Putamen (tissue), 1 donor: Measurements from ENCODE around the gene RAB3IL1.
A peak's percentile ranks its signal among the peaks of the same experiment; 100 is the strongest.
"Not testable (repeated sequence)": the region's sequence is repeated elsewhere in the genome, so short reads cannot be mapped to it uniquely, and the experiment has no call there.

Source experiments
- DNase-seq: peaks from one replicate; pipeline ENCODE4 v3.0.0-alpha.2; 2016; ENCODE audit warnings: low spot score

RAB3IL1 gene, protein sequence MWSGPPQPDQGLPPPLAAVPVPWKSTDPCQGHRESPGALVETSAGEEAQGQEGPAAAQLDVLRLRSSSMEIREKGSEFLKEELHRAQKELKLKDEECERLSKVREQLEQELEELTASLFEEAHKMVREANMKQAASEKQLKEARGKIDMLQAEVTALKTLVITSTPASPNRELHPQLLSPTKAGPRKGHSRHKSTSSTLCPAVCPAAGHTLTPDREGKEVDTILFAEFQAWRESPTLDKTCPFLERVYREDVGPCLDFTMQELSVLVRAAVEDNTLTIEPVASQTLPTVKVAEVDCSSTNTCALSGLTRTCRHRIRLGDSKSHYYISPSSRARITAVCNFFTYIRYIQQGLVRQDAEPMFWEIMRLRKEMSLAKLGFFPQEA

DNA sequence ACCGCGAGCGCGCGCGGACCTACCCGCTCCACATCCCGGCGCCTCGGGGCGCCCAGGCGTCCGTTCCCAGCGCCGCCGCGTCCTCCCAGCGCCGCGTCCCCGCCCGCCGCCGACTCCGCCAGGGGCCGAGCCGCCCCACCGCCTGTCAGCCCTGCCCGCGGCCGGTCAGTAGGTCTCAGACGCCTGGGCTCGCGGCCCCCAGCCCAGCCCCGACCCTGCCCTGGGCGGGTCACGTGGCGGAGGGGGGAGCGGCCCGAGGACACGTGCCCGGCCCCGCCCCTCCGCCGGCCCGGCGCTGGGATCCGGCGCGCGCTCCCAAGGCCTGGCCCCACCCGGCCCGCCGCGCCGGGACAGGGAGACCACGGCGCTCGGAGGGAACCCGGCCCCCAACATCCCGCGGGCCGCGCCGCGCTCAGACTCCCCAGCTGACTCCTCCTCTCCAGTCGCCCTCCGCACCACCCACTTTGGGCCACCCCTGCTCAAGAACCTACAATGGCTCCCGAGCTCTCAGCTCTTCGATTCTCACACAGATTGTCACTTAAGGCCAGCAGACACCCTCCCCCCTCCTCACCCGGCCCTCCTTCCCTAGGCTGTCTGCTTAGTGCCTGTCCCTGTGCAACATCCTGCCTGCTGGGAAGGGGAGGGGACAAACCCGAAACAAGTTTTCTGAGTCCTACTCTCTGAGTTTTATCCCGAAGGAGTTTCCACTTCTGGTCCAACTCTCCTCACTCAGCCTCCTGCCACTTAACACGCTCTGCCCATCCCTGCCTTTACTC is at the start of gene RAB3IL1:
Gene RAB3IL1 (minus strand): TSS at position 233 of the 776 bp plus-strand sequence. CDS start 199 bp downstream, at position 34.
- DNase-seq: peak; percentile 49

DNA sequence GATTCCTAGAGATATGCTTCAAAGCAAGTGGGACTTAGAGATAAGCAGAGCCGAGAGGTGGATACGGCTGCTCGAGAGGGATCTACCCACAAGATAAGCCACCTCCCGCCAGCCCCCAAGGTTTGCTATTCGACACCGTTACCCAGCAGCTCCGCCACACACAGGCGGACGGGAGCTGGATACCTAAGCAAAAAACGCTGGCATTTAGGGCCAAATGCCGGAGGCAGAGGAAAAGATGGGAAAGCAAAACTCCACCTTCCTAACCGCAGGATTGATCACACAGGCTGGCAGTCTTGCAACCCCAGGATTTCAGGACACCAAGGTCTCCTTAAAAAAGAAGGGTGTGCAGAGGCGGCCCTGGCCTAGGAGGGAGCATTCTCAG is 49.4 kb upstream of the RAB3IL1 start:
- no peak for DNase-seq

DNA sequence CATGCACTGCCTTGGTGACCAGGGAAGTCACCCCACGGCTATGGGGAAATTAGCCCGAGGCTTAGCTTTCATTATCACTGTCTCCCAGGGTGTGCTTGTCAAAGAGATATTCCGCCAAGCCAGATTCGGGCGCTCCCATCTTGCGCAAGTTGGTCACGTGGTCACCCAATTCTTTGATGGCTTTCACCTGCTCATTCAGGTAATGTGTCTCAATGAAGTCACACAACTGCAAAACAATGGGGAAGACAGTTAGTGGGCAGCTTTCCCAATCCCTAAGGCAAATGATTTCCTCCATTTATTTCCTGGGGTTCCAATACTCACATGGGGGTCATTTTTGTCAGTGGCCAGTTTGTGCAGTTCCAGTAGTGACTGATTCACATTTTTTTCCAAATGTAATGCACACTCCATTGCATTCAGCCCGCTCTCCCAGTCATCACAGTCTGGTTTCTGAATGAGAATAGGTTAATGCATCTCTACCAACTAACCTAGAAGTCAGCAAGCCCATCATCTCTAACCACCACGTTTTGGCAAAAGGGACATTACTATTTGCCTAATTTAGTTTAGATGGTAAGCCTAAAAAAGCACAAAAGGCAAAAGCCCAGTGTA is 47.4 kb upstream of the RAB3IL1 start:
- not testable (repeated sequence) for DNase-seq

DNA sequence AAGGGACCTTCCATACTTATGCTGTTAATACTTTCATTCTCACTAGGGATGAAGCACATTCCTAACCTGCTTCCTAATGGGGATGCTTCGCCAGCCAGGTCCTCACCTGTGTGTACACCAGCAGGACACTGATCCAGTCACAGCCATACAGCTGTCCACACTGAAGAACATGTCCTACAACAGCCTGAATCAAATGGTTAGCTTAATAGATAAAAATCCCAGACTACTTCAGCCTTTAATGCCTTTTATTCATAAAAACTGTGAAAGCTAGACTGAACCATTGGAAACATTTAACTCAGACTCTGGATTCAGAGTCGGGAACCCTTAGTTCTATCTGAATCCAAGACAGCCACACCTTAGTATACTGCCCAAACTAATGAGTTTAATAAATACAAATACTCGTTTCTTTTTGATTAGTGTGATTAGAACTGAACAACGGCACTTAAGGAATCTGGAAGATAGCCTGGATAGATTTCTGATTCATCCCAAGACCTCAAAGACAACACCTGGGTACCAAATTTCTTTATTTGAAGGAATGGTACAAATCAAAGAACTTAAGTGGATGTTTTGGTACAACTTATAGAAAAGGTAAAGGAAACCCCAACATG is 46.8 kb upstream of the RAB3IL1 start:
- no peak for DNase-seq

DNA sequence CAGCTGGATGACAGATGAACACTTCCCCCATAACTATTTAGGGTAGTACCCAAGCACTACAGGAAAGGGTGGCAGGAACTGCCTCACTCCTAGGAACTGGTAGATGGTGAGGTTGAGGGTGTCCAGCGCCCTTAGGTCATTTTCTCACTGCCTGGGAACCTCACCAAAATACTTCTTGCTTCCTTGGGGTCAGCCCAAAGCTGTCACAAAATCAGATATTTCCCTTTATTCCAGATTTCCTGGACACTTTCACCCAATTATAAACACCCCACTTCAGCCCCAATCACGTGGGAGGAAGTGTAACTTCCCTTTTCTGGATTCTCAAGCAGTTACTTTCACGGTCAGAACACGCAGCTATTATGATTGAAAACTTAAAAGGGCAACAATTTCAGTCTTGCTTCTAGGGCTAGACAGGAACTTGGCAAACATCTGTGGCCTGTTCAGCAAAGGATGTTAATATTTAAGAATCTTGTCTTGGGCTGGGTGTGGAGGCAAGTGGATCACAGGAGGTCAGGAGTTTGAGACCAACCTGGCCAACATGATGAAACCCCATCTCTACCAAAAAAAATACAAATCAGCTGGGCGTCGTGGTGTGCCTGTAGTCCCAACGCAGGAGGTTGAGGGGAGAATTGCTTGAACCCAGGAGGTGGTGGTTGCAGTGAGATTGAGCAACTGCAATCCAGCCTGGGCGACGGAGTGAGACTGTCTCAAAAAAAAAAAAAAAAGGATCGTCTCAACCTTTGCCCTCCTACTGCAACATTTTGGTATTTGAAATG is 46.1 kb upstream of the RAB3IL1 start:
- no peak for DNase-seq

DNA sequence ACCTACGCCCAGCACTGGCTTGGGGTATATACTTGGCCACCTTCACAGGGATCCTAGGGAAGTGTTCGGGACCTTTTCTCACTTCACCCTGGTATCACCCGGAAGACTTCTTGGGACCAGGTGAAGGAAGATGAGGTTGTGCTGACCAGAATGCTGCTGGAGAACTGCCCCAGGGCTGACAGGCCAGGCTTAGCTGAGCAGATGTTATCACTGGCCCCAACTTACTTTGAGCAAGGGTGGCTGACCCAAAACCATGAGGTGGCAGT is 45.6 kb upstream of the RAB3IL1 start:
- DNase-seq: no peak

DNA sequence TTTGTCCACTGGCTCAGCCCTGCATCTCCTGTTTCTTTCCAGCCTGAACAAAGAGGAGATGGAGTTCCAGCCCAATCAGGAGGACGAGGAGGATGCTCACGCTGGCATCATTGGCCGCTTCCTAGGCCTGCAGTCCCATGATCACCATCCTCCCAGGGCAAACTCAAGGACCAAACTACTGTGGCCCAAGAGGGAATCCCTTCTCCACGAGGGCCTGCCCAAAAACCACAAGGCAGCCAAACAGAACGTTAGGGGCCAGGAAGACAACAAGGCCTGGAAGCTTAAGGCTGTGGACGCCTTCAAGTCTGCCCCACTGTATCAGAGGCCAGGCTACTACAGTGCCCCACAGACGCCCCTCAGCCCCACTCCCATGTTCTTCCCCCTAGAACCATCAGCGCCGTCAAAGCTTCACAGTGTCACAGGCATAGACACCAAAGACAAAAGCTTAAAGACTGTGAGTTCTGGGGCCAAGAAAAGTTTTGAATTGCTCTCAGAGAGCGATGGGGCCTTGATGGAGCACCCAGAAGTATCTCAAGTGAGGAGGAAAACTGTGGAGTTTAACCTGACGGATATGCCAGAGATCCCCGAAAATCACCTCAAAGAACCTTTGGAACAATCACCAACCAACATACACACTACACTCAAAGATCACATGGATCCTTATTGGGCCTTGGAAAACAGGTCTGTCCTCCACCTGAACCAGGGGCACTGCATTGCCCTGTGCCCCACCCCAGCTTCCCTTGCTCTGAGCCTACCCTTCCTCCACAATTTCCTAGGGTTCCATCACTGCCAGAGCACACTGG is 45.0 kb upstream of the RAB3IL1 start:
- no peak for DNase-seq

DNA sequence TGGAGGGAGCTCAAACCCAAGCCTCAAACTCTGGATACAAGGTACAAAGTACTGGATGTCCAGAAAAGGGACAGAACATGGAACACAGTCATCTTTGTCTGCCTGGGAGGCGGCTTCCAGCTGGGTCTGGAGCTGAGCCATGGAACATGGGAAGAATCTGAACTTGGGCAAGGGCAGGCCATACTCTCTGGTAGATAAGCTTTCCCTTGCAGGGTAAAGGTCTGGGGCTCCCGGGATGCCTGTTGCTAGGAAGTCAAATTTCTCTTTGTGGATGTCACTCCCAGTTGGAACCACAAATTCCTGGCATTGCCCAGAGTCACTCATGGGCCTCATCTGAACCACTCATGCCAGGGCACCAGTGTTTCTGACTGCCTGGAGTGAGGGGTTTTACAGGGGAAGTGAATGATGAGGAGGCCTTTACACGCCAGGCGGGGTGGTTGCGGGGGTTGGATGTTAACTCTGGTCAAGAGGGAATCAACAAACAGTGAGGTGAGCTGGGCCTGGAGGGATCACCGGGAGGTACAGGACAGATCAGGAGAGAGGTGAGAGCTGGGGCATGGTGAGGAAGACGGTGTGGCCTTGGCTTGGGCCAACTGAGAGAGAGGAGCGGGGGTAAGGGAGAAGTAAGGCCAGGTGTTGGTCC is 44.3 kb upstream of the RAB3IL1 start:
- peak; percentile 78 for DNase-seq

DNA sequence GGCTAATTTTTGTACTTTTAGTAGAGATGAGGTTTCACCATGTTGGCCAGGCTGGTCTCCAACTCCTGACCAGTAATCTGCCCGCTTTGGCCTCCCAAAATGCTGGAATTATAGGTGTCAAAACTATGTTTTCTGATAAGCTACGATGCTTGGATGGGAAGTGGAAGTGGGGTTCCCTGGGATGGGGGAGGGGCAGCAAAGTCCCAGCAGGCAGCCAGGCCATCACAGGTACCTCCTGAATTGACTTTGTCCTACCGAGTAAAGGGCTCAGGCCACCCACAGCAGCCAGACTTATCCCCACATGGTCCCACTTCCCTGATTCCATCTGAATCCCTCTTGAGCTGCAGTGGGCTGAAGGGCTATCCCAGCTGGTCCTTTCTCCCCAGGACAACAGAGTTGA is 43.2 kb upstream of the RAB3IL1 start:
- DNase-seq: no peak

DNA sequence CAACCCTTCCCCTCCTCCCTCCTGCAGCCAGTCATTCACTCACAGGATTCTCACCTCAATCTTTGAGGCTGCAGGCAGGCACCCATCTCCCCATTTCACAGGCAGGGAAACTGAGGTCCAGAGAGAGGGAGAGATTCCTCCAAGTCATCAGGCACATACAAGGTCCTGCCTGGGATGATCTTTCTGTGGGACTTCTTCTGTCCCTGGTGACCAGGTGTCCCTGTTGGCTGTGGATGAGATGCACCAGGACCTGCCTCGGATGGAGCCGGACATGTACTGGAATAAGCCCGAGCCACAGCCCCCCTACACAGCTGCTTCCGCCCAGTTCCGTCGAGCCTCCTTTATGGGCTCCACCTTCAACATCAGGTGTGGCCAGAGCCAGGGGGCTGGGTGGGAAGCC is 42.3 kb upstream of the RAB3IL1 start:
- DNase-seq: no peak

DNA sequence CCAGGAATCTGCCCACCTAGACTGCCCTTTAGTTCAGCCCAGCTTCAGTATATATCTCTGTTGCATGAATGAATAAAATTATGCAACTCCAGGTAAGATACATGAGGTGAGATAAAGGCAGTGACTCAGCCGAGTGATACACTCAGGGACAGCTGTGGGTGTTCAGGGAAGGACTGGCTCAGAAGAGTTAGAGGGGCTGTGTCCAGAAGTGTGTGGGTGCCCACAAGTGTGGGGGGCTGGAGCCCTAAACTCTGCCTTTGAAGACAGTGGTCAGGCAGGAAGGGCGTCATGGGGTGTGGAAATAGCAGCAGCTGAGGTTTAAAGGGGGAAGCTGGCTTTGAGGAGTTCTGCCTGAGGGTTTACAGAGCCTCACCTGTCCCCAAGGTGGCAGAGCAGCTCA is 41.7 kb upstream of the RAB3IL1 start:
- DNase-seq: no peak

DNA sequence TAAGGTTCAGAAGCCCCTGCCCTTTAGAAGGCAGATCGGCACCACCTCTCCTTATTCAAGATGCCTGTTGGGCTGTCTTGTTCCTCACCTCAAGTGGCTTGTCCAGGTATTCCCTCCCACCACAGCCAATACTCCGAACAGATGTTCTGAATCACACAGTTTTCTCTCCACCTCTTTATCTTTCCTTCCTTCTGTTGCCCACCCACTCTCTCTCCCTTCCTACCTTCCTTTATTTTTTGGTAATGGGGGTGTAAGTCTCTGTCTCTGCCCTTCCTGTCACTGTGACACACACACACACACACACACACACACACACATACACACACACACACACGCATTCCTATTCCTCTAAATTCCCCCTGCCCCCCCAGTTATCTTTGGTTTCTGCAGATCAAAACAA is 41.2 kb upstream of the RAB3IL1 start:
- no peak for DNase-seq

DNA sequence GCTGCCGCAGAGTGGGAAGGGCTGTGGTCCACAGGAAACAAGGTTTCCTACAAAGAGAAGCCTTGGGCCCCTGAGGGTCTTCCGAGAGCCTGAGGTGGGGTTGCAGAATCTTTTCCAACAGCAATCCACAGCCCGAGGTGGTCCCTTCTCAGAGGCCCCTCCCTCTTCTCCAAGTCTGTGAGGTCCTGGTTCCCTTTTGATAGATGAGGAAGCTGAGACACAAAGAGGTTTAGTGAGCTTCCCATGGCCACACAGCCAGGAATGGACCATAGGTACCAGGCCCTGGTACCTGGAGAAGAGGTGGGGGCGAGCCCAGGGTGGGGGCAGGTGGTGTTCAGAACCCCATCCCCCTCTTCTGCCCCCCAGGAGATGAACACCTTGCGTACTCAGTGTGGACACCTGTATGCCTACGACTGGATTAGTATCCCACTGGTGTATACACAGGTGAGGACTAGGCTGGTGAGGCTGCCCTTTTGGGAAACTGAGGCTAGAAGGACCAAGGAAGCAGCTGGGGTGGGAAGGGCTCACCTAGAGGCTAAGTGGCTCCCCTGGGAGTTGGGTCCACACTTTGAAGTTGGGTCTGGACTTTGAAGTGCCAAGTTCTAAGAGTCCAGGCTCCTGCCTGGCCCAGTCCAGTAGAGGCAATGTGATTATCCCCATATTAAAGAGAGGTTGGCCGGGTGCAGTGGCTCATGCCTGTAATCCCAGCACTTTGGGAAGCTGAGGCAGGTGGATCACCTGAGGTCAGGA is 39.8 kb upstream of the RAB3IL1 start:
- DNase-seq: no peak

DNA sequence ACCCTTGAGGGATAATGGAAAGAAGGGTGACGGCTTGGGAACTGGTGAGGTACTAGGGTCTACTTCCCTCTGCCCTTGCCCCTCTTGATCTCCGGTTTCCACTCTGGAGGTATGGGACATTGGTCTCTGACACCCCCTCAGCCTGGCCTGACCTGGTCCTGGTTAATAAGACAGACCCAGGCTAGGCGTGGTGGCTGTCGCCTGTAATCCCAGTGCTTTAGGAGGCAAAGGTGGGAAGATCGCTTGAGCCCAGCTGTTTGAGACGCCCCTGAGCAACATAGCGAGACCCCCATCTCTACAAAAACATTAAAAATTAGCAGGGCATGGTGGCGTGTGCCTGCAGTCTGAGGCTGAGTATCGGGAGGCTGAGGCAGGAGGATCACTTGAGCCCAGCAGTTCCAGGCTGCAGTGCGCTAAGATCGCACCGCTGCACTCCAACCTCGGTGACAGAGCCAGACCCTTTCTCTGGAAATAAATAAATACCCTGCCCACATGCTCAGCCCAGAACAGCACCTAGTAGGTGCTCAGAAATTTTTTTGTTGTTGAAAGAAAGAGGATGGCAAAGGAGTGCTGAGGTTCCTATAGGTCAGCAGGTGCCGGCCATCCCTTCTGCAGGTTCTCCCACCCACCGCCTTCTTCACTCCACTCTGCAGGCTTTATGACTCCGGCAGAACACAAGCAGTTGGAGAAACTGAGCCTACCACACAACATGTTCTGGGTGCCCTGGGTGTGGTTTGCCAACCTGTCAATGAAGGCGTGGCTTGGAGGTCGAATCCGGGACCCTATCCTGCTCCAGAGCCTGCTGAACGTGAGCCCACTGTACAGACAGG is 39.0 kb upstream of the RAB3IL1 start:
- DNase-seq: no peak

DNA sequence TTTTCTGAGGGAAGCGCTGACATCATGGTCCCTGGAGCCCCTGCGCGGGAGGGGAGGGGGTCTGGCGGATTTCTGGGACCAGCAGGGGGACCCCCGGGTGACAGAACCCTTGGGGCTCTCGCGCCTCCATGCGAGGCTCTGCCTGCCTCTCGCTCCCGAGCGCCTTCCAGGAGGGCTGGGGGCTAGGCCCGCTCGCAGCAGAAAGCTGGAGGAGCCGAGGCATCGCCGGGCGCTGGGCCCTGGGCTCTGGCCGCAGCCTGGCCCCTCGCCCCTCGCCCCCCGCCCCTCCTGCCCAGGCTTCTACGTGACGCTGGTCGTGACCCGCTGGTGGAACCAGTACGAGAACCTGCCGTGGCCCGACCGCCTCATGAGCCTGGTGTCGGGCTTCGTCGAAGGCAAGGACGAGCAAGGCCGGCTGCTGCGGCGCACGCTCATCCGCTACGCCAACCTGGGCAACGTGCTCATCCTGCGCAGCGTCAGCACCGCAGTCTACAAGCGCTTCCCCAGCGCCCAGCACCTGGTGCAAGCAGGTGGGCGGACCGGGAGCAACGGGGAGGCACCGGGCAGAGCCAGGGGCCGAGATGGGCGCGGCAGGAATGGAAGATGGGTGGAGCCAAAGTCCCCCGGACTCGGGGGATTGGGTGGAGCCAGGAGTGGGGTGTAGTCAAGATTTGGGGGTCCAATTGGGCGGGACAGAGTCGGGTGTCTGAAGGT is 38.2 kb upstream of the RAB3IL1 start:
- no peak for DNase-seq

DNA sequence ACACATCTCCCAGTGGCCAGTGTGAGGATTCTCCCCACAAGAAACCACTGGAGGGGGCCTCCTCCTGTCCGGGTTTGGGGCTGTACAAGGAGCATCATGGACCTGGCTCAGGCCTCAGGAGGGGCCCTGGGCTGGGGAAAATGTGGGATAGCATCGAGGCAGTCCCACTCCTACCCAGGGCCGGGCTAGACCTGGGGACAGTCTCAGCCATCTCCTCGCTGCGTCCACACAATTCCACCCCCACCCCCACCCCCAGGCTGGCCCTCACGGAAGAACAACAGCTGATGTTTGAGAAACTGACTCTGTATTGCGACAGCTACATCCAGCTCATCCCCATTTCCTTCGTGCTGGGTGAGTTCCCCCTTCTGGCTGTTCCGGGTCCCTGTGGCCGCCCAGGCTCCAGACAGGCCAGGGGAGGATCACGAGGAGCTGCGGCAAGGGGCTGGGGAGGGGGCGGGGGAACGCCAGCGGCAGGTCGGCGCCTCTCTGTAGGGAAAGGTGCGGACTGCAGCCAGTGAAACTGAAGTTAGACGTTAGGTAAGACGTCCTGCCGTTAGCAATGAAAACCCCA is 37.6 kb upstream of the RAB3IL1 start:
- no peak for DNase-seq

DNA sequence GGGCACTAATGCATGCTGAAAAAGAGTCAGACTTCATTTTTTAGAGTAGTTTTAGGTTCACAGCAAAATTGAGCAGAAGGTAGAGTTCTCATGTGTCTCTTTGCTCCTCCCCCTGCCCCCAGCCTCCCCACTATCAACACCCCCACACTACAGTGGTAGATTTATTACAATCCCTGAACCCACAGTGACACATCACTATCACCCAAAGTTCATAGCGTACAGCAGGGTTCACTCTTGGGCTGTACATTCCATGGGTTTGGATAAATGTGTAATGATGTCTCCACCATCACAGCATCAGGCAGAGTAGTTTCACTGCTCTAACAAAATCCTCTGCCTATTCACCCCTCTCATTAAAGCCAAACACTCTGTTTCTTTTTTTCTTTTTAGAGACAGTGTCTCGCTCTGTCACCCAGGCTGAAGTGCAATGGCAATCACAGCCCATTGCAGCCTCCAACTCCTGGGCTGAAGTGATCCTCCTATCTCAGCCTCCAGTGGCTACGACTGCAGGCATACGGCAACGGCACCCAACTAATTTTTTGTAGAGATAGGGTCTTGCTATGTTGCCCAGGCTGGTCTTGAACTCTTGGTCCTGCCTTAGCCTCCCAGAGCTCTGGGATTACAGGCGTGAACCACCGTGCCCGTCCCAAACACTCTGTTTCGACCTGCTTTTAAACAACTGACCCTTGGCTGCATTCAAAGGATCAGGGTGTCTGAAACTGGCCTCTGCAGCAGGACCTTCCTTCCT is 36.9 kb upstream of the RAB3IL1 start:
- no peak for DNase-seq
